HG02763 (cell line): ENCODE data around the gene HOGA1.
A peak's percentile ranks its signal among the peaks of the same experiment; 100 is the strongest.
"Not testable (repeated sequence)": the region's sequence is repeated elsewhere in the genome, so short reads cannot be mapped to it uniquely, and the experiment has no call there.

Experiments
- ATAC-seq: cut with Tn5 transposase; IDR thresholded peaks from one replicate; pipeline ENCODE4 v1.9.1; 2021; ENCODE audit warnings: mild to moderate bottlenecking, moderate library complexity; ENCODE audit not compliant: unreplicated experiment

HOGA1 gene

DNA sequence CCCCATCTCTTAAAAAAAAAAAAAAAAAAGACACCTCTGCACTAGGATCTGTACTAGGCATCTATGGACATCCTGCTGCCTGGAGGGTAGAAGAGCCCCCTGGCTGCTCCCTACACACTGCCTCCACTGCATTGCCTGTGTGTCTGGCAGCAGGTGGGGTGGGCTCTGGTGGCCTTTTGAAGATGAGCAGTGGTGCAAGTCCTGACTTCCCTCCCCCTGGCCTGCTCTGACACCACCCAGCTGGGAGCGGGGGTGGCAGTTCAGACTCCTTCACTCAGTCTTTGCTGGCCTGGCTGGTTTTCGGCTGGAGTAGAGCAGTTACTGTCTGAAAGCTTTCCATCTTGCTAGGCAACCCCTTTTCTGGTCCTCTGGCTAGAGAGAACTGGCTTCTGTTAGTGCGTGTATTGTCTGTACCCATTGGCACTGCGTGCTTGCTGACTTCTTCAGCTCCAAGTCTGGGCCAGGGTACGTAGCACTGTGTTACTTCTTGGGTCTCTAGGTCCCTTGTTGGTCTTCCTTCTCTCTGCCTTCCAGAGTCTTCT, 23.0 kb downstream of the HOGA1 start:
- ATAC-seq: no peak

DNA sequence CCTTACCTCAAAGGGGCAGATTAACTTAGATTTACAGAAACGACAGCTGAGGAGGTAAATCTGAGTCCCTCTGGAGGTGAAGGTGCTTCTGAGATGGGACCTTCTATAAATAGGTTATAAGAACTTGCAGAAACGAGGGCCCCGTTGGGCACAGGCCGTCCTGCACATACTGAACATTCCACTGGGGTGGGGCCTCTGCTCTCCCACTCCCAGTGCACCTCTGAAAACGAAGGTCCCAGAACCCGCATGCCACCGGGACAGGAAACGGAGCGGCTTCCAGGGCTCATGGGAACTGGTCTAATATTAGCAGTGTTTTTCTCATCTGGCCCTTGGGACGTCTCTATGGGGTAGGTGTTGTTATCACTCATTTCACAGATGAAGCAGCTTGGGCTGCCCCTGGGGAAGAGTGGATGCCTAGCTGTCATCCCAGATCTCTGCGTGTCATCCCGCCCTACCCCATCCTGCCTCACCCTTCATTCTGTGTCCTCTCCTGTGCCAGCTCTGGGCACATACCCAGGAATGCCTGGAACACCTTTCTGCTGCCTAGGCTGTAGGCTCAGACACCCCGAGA, 24.9 kb downstream of the HOGA1 start:
- ATAC-seq: no peak

DNA sequence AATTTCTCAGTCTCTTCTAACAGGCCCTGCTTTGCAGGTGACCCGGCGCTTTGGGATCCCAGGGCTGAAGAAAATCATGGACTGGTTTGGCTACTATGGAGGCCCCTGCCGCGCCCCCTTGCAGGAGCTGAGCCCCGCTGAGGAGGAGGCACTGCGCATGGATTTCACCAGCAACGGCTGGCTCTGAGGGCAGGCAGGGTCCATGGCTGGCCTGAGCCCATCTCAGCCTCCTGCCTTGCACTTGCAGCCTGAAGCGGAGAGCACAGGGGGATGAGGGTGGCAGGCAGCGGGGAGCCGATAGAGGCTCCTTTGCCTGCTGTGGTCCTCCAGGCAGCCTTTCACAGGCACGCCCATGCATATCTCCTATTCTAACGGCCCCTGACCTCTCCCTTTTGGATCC, 27.3 kb downstream of the HOGA1 start:
- ATAC-seq: no peak

DNA sequence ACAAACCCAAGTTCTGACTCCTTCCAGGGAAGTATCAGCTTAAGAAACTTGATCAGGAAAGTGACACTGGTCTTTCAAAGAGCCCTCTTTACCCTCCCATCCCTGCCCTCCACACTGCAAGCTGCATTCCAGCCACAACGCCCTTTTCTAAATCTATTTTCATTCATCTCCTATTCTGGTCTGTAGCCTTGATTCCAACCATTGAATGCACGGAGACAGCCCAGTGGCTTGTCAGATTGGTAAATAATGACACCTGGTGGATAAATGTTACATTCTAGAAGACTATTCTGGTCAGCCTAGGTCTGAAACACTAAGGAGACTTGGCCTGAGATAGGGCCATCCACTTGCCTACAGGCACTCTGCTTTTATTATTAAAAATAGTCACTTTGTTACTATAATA, 28.2 kb downstream of the HOGA1 start:
- ATAC-seq: no peak

DNA sequence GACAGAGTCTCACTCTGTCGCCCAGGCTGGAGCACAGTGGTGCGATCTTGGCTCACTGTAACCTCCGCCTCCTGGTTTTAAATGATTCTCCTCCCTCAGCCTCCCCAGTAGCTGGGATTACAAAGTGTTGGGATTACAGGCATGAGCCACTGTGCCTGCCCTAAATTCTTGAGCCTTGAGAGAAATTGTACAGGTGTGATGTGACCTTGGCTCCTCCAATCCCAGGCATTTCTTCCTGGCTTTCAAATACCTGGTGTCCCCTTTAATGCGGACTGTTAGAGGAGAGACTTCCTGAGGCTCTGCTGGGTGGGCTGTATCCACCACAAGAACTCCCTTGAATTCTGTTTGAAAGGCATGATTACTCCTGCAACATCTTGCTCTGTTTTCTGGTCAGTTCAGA, 34.1 kb downstream of the HOGA1 start:
- ATAC-seq: no peak

DNA sequence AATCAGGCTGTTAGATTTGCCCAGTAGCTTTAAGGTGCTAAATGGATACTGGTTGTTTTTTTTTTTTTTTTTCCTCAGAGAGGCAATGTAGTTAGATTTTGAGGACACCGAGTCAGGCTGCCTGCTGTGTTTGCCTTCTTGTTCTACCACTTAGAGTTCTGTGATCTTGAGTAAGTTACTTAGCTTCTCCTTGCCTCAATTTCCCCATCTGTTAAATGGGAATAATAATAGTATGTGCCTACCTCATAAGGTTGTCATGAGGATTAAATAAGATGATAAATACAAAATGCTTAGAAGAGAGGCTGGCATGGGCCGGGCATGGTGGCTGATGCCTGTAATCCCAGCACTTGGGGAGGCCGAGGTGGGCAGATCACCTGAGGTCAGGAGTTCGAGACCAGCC, 34.5 kb downstream of the HOGA1 start:
- ATAC-seq: no peak

DNA sequence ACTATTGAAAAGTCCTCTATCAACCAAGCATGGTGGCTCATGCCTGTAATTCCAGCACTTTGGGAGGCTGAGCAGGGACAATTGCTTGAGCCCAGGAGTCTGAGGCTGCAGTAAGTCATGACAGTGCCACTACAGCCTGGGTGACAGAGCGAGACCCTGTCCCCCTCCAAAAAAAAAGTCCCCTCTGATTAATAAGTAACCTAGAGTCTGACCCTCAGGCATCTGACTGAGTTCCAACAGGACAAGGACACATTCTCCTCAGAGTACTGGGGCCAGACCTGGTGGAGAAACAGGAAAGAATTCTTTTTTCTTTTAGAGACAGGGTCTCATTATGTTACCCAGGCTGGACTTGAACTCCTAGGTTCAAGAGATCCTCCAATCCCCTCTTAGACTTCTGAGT, 39.1 kb downstream of the HOGA1 start:
- ATAC-seq: no peak

DNA sequence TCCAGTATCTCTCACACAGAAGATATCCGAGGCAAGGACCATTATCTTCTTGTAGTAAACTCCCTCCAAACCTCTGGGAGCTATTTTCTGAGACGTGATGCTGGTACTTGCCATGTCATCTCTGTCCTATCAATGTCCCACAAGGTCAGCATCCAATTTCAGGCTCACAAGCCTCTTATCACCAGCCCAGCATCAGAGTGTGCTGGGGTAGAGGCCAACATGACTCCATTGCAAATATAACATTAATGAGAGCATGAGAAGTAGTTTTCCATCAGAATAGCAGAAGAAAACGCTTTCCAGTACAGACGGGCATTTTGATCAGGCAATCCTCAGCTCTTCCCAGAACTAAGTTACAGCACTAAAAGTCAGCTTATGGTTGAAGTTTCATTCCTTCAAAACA, 43.5 kb downstream of the HOGA1 start:
- ATAC-seq: no peak

DNA sequence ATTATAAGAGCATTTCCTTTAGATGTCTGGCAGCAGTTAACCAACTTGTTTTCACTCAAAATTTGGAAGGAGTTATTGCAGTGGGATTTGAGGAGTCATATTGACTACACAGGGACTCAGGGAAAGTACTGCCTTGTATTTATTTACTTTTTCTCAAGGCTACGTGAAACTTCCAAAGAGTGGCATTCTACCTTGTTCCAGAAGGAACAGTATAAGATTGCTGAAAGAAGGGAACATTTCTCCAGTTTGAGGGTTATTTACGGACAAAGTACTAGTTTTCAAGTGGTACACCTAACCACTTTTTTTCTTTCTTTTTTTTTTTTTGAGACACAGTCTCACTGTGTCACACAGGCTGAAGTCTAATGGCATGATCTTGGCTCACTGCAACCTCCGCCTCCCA, 44.0 kb downstream of the HOGA1 start:
- ATAC-seq: no peak

DNA sequence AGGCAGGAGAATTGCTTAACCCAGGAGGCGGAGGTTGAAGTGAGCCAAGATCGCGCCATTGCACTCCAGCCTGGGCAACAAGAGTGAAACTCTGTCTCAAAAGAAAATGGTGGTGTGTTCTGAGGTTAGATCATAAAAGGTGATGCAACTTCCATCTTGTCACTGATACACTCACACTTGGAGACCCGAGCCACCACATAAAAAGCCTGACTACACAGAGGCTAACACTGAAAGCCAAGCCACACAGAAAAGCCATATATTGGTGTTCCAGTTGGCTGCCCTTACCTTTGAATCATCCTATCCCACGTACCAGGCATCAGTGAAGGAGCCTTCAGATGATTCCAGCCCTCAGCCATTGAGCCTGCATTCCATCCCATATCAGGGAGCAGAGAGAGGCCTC, 45.1 kb downstream of the HOGA1 start:
- ATAC-seq: no peak

DNA sequence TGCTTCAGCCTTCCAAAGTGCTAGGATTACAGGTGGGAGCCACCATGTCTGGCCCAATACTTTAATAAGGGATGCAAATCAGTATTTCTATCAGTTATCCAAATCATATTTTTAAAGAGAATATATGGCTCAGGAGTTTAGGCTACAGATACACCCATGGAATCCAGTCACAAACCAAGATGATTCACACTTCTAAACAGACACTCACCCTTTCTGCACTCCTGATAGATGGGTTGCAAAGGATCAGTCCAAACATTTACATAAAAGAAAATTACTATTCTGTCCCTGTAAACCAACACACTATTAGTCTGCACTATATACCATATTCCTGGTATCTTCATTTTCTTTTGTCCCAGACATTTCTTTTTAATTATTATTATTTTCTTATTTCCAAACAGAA, 46.9 kb downstream of the HOGA1 start:
- ATAC-seq: no peak

DNA sequence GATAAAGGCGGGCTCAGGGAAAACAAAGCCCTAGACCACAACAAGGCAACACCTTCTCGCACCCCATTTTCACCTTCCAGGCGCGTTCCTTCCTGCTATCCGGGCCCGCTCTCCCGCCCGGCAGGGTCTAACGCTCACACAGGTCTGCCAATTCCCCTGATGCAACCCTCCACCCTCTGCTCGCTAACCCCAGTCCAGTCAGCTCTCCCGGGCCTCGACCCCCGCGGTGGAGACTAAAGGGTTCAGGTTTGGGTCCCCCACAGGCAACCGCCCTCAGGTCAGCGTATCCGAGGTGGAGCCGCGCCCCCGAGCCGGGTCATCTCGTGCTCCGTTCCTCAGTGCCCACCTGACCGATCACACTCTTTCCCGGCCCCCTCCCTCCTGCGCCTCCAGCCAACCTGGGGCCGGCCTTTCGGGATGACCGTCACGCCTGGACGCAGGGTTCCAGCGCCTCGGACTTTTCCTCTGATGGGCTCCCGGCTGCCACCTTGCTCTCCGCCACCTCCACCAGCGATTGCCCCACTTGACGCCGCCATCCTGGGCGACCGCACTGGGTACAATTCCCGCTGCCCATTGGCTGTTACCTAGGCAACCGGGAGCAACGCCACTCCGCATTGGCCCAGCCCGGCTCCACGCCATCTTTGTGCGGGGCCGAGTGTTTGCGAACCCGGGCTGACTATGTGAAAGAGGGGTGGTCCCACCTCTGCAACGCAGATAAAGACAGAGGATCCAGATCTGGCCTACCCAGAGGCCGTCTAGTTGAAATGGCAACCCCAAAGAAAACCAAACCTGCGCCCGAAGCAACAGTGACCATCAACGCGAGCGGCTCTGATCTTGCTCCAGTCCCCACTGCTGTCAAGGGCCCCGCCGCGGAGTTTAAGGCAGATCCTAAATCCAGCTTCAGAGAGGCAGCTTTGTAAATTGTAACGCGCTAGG, 49.0 kb downstream of the HOGA1 start, which contains the start of gene MORN4:
TSS of gene MORN4 (minus strand) at position 552 of the 936 bp plus-strand sequence. CDS start 13,847 bp downstream, outside the sequence.
- ATAC-seq: peak; percentile 98

DNA sequence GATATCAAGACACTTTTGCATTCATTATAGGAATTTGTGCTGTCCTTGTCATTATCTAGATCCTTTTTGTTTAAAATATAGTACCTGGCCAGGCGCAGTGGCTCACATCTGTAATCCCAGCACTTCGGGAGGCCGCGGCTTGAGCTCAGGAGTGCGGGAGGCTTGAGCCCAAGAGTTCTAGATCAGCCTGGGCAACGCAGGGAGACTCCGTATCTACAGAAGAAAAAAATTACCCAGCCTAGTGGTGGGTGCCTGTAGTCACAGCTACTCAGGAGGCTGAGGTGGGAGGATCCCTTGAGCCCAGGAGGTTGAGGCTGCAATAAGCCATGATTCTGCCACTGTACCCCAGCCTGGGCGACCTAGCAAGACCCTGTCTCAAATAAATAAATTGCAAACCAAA, 49.7 kb downstream of the HOGA1 start:
- no peak for ATAC-seq

DNA sequence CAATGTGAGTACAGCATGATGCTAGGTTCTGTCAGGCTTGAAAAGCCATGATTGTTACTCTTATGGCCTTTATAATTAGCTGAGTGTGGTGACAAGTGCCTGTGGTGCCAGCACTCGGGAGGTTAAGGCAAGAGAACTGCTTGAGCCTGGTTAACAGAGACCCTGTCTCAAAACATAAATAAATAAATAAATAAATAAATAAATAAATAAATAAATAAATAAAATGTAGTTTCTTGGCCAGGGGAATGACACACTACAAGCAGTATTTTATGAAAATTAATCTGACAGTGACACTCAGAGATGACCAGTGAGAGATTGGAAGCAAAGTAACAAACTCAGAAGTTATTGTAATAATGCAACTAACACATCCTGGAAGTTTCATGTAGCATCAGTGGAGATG, 51.4 kb downstream of the HOGA1 start:
- no peak for ATAC-seq

DNA sequence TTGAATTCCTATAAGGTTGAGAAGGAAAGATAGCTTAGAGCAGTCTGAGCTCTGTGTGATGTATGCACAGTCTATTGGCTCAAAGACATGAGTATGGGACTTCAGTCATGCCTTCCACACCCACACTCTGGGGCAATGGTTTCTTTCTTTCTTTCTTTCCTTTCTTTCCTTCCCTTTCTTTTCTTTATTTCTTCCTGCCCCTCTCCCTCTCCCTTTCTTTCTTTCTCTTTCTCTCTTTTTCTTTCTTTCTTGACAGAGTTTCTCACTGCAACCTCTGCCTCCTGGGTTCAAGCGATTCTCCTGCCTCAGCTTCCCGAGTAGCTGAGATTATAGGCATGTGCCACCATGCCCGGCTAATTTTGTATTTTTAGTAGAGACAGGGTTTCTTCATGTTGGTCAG, 54.9 kb downstream of the HOGA1 start:
- ATAC-seq: not testable (repeated sequence)

DNA sequence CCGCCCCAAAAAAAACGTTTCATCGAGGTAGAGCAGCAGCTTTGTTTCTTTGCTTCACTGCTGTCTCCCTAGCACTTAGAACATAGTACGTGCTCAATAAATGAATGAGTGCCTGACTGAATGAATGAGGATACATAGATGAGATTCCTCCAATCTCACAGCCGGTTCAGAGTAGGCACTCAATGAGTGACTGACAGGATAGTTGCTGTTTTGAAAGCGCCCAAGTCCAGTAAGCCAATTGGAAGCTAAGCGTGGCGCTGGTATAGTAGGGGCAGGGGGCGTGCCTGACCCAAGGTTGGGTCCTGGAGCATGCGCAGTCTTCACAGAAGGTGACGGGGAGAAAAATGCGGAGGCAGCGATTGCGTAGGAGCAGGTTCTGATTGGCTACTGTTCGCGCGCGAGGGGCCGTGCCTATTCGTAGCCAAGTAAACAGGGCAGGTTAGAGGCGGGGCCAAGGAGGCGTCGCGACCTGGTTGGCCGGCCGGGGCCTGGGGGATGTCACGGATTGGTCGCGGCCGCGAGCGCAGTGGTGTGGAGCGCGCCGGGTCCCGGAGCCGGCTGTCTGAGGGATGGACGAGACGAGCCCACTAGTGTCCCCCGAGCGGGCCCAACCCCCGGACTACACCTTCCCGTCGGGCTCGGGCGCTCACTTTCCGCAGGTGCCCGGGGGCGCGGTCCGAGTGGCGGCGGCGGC, 56.1 kb downstream of the HOGA1 start, which contains the start of gene PI4K2A:
TSS of gene PI4K2A (plus strand) at position 498 of the 694 bp plus-strand sequence. CDS start at position 570, 72 bp downstream.
- ATAC-seq: peak; percentile 98

DNA sequence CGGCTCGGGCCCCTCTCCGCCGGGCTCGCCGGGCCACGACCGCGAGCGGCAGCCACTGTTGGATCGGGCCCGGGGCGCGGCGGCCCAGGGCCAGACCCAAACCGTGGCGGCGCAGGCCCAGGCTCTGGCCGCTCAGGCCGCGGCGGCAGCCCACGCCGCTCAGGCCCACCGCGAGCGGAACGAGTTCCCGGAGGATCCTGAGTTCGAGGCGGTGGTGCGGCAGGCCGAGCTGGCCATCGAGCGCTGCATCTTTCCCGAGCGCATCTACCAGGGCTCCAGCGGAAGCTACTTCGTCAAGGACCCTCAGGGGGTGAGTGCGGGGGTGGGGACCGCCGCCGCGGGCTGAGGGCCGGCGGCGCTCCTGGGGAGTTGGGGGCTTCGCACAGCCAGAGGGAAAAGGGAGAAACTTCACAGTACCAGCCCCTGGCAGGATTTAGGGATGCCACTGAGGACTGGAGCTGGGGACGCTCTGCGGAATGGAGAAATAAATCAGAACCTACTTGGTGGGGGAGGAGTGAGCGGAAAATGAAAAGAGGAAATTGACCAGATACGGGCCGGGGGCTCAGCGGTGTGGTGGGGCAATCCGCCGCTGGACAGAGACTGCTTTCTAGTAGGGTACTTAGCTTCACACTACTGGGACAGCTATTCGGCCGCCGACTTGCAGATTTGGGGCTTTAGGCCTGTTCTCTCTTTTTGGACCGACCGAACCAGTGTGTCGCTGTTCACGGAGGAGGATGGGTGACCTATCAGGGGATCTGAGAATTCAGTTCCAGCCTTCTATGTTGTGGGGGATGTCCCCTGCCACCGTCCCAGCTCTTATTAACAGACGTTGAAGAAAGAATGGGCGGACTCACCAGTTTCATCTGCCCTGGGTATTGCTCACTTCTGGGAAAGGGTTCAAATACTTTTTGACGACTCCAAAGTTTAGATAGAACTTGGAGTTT, 57.0 kb downstream of the HOGA1 start:
- peak; percentile 5 for ATAC-seq

DNA sequence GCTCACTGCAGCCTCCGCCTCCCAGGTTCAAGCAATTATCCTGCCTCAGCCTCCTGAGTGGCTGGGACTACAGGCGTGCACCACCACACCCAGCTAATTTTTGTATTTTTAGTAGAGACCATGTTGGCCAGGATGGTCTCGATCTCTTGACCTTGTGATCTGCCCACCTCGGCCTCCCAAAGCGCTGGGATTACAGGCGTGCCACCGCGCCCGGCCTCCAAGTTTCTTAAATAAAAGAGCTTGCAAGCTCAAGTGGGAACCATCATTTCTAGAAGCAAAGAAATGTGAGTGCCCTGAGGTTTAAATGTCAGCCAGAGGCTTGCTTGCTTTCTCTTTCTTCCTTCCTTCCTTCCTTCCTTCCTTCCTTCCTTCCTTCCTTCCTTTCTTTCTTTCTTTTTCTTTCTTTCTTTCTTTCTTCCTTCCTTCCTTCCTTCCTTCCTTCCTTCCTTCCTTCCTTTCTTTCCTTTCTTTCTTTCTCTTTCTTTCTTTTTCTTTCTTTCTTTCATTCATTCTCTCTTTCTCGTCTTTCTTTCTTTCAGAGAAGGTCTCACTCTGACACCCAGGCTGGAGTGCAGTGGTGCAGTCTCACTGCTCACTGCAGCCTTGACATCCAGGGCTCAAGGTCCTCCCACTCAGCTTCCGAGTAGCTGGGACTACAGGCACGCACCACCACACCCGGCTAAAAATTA, 58.4 kb downstream of the HOGA1 start:
- ATAC-seq: not testable (repeated sequence)

DNA sequence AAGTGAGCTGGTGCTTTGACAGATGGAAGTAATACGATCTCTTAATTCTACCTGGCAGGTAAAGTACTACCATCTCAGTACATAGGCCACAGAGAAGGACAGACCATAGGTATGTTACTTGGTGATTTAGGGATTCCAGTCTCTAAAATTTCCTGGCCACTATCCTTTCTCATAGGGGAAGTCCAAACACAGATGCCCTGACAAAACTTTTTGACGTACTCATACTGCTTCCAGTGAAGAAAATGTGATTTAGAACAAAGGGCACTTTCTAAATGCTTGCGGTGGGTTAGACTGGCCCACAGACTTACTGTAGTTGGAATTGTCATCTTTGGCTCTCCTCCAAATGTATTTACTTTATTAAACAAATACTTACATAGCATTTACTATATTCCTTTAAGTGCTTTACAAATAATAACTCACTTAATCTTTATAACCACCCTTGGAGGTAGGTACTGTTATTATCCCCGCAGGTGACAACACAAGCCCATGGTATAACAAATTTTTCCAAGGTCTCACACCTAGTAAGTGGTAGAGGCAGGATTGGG, 59.3 kb downstream of the HOGA1 start:
- no peak for ATAC-seq
